ENCODE measurements around the gene DAPP1. TPM values are rescaled to one million over a fixed set of nuclear protein-coding genes. Genes with fewer than 3 reads are reported as not detected.
"Not testable (repeated sequence)": the region's sequence is repeated elsewhere in the genome, so short reads cannot be mapped to it uniquely, and the experiment has no call there.

Gene DAPP1, protein sequence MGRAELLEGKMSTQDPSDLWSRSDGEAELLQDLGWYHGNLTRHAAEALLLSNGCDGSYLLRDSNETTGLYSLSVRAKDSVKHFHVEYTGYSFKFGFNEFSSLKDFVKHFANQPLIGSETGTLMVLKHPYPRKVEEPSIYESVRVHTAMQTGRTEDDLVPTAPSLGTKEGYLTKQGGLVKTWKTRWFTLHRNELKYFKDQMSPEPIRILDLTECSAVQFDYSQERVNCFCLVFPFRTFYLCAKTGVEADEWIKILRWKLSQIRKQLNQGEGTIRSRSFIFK
- total RNA-seq, result 24.4 TPM
- 17.5 TPM for polyA plus RNA-seq
- long read RNA-seq, donor 1, partial matches to known transcripts, result 0 of 1 reads
- long read RNA-seq, donor 1, other reads (novel, unspliced or antisense), result 0 of 1 reads
- long read RNA-seq, donor 2, result 0 reads
- long read RNA-seq, donor 3, partial matches to known transcripts, result 0 of 1 reads
- long read RNA-seq, donor 3, other reads (novel, unspliced or antisense), result 0 of 1 reads
- long read RNA-seq, donor 4, partial matches to known transcripts, result 12 of 14 reads
- long read RNA-seq, donor 4, other reads (novel, unspliced or antisense), result 0 of 14 reads
- long read RNA-seq, donor 5, partial matches to known transcripts, result 16 of 19 reads
- long read RNA-seq, donor 5, other reads (novel, unspliced or antisense), result 0 of 19 reads
- long read RNA-seq, donor 6, partial matches to known transcripts, result 0 of 3 reads
- long read RNA-seq, donor 6, other reads (novel, unspliced or antisense), result 0 of 3 reads
- long read RNA-seq, donor 7, transcript DAPP1-203 (9 exons, 1,440 nt), result major isoform, 6 of 12 reads
- long read RNA-seq, donor 7, partial matches to known transcripts, result 6 of 12 reads
- long read RNA-seq, donor 7, other reads (novel, unspliced or antisense), result 0 of 12 reads
- long read RNA-seq, donor 8, partial matches to known transcripts, result 0 of 1 reads
- long read RNA-seq, donor 8, other reads (novel, unspliced or antisense), result 0 of 1 reads
- long read RNA-seq, donor 9, partial matches to known transcripts, result 0 of 3 reads
- long read RNA-seq, donor 9, other reads (novel, unspliced or antisense), result 0 of 3 reads
- long read RNA-seq, donor 10, partial matches to known transcripts, result 0 of 1 reads
- long read RNA-seq, donor 10, other reads (novel, unspliced or antisense), result 0 of 1 reads

DNA sequence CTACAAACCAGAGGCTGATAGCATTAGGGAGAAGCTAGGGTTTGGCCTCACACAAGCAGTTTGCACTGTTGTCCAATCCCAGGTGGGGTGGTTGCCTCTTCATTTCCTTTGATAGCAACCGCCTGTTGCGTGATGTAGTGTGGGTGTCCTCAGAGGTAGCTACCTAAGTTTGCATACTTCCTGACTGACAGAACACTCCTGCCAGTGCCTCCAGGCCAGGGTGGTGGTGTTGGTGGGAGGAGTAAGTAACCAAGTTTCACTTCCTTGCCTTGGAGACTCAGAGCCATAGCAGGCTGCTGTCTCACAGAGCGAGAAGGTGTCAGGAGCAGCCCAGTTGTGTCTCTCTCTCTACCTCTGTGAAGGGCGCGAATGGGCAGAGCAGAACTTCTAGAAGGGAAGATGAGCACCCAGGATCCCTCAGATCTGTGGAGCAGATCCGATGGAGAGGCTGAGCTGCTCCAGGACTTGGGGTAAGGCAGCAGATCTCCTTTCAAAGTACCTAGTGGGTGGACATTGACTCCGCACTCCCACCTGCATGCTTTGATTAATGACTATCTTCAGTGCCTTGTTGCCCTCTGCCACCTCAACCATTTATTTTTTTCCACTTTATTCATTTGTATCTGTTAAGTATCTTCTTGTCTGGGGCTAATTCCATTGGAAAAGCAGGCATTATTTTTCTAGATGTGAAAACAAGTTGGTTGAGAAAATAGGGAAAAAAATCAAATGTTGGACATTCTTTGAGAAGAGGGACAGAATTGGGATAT lies at the start of gene DAPP1:
Gene DAPP1 (plus strand): TSS at position 283 of the 764 bp plus-strand sequence. CDS start 87 bp downstream, at position 370.
- H3K4me3 ChIP-seq (ENCODE audit: low read length in 2 of 2), result peak within 1 kb of the TSS; percentile 26 to 31
- WGBS, result 13% methylated on average over 7 of the region's 7 CpGs

DNA sequence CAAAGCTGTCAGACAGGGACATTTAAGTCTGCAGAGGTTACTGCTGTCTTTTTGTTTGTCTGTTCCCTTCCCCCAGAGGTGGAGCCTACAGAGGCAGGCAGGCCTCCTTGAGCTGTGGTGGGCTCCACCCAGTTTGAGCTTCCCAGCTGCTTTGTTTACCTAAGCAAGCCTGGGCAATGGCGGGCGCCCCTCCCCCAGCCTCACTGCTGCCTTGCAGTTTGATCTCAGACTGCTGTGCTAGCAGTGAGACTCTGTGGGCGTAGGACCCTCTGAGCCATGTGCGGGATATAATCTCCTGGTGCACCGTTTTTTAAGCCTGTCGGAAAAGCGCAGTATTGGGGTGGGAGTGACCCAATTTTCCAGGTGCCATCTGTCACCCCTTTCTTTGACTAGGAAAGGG lies 45.8 kb upstream of the DAPP1 start:
- H3K4me3 ChIP-seq (ENCODE audit: low read length in 2 of 2); H3K4me1 ChIP-seq (ENCODE audit: control insufficient read depth in 2 of 2, insufficient read depth in 2 of 2, low read length in 2 of 2); H3K36me3 ChIP-seq (ENCODE audit: control insufficient read depth in 2 of 2, insufficient read depth in 2 of 2, low read length in 1 of 2); H3K27ac ChIP-seq (ENCODE audit: low read depth in 1 of 2, low read length in 1 of 2); DNase-seq (ENCODE audit: low read depth in 6 of 9, low spot score in 9 of 9); H3K27me3 ChIP-seq (ENCODE audit: control insufficient read depth in 2 of 2, insufficient read depth in 1 of 2, low read length in 1 of 2): not testable (repeated sequence)
- 97% methylated on average over 7 of the region's 7 CpGs for whole genome bisulfite sequencing
- peaks cover 0 to 12% of the 10 kb centered on the region in 2 donors for H3K9me3 ChIP-seq (ENCODE audit: control insufficient read depth in 2 of 2, insufficient read depth in 1 of 2, low read length in 1 of 2)

More for the DNA sequence above, at the start of gene DAPP1:
- Histone ChIP-seq H3K9me3 (ENCODE audit: control insufficient read depth in 2 of 2, insufficient read depth in 1 of 2, low read length in 1 of 2) (no peaks in the 10 kb centered on the region), H3K27me3 (ENCODE audit: control insufficient read depth in 2 of 2, insufficient read depth in 1 of 2, low read length in 1 of 2) (no peaks in the 10 kb centered on the region), H3K27ac (ENCODE audit: low read depth in 1 of 2, low read length in 1 of 2) (peak within 1 kb of the TSS; percentile 59 to 70), H3K36me3 (ENCODE audit: control insufficient read depth in 2 of 2, insufficient read depth in 2 of 2, low read length in 1 of 2) (no peaks in the 10 kb centered on the region), H3K4me1 (ENCODE audit: control insufficient read depth in 2 of 2, insufficient read depth in 2 of 2, low read length in 2 of 2) (peaks cover 0 to 20% of the 10 kb centered on the region in 2 donors)
- DNase-seq (ENCODE audit: low read depth in 6 of 9, low spot score in 9 of 9), result peak; percentile 36 to 81 (median 43)

DNA sequence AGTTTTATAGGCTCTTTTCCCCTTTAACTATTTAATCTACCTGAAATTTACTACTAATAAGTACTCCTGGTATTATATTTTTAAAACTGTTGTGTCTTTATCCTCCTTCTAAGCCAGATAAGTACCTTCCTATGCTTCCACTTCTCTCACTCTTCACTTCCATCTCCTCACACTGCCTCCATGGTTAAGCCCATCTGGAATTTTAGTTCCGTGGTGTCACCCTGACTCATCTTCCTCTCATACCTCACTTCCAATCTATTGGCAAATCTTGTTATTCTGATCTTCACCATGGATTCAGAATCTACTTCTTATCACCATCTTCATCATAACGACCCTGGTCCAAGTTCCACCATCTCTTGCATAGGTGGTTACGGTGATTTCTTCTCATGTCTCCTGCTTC lies 32.7 kb upstream of the DAPP1 start:
- Histone ChIP-seq H3K4me3 (ENCODE audit: low read length in 2 of 2) (no peak overlapping the region), H3K9me3 (ENCODE audit: control insufficient read depth in 2 of 2, insufficient read depth in 1 of 2, low read length in 1 of 2) (no peaks in the 10 kb centered on the region), H3K27me3 (ENCODE audit: control insufficient read depth in 2 of 2, insufficient read depth in 1 of 2, low read length in 1 of 2) (no peaks in the 10 kb centered on the region), H3K27ac (ENCODE audit: low read depth in 1 of 2, low read length in 1 of 2) (no peak overlapping the region), H3K36me3 (ENCODE audit: control insufficient read depth in 2 of 2, insufficient read depth in 2 of 2, low read length in 1 of 2) (no peaks in the 10 kb centered on the region), H3K4me1 (ENCODE audit: control insufficient read depth in 2 of 2, insufficient read depth in 2 of 2, low read length in 2 of 2) (no peaks in the 10 kb centered on the region)
- no peak for DNase-seq (ENCODE audit: low read depth in 6 of 9, low spot score in 9 of 9)
- WGBS, result 93% methylated on average over 3 of the region's 3 CpGs

DNA sequence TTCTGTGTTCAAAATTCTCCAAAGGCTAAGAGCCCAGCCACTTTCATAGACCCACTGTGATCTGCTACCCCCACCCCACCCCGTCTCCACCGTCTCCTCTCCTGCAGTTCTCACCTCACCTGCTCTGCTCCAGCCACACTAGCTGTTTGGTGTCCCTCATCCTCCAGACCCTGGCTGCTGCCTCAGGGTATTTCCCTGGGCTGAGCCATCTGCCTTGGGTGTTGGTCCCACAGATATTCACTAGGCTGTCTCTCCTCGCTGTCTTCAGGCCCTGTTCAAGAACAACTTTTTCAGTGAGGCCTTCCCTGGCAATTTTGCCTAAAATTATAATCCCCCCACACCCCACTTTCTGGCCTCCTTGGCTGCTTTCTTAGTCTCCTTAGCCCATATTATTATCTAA lies 31.8 kb upstream of the DAPP1 start:
- Histone ChIP-seq H3K27ac (ENCODE audit: low read depth in 1 of 2, low read length in 1 of 2) (no peak overlapping the region), H3K9me3 (ENCODE audit: control insufficient read depth in 2 of 2, insufficient read depth in 1 of 2, low read length in 1 of 2) (no peaks in the 10 kb centered on the region), H3K27me3 (ENCODE audit: control insufficient read depth in 2 of 2, insufficient read depth in 1 of 2, low read length in 1 of 2) (no peaks in the 10 kb centered on the region), H3K4me1 (ENCODE audit: control insufficient read depth in 2 of 2, insufficient read depth in 2 of 2, low read length in 2 of 2) (no peaks in the 10 kb centered on the region), H3K36me3 (ENCODE audit: control insufficient read depth in 2 of 2, insufficient read depth in 2 of 2, low read length in 1 of 2) (no peaks in the 10 kb centered on the region), H3K4me3 (ENCODE audit: low read length in 2 of 2) (no peak overlapping the region)
- DNase-seq (ENCODE audit: low read depth in 6 of 9, low spot score in 9 of 9), result no peak
- 96% methylated on average over 3 of the region's 3 CpGs for WGBS

DNA sequence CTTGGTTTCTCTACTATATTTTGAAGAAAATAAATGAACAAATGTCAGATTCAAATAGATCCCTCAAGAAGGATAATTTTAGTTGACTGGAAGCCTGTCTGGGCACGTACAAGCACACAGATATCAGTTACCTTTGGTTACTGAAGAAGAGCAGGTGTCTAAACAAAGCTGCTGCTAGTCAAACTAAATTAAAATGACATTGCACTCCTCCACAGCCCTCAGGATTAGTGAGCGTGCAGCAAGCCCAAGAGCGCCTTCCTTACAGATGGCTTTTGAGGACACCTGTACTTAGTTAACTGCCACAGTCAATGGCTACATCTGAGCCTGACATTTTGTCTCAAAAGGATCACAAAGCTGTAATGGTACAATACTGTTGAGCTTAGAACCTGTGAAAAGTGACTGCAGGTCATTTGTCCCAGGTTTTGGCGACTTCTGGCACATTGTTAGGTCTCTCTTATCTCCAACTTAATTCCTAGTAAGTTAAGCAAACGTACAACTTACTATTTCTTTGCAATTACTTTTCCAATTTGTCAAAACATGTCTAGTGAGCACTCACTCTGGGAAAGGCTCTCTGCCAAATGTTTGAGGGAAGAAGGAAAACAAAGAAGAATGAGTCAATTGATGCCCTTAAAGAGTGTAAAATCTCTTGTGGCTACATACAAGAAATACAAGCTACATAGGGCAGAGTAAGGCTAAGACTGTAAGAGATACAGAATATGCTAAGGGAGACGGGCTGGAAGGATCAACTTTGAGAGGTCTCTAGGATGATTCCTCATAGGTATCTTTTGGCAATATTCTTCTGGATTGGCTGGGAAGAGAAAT lies 25.6 kb upstream of the DAPP1 start:
- Histone ChIP-seq H3K27ac (ENCODE audit: low read depth in 1 of 2, low read length in 1 of 2) (peak overlapping the region in 1 of 2 donors; percentile 58), H3K4me1 (ENCODE audit: control insufficient read depth in 2 of 2, insufficient read depth in 2 of 2, low read length in 2 of 2) (no peaks in the 10 kb centered on the region), H3K9me3 (ENCODE audit: control insufficient read depth in 2 of 2, insufficient read depth in 1 of 2, low read length in 1 of 2) (no peaks in the 10 kb centered on the region), H3K36me3 (ENCODE audit: control insufficient read depth in 2 of 2, insufficient read depth in 2 of 2, low read length in 1 of 2) (no peaks in the 10 kb centered on the region), H3K27me3 (ENCODE audit: control insufficient read depth in 2 of 2, insufficient read depth in 1 of 2, low read length in 1 of 2) (no peaks in the 10 kb centered on the region), H3K4me3 (ENCODE audit: low read length in 2 of 2) (no peak overlapping the region)
- DNase-seq (ENCODE audit: low read depth in 6 of 9, low spot score in 9 of 9), result peak in 1 of 9 donors; percentile 15
- WGBS, result 79% methylated on average over 6 of the region's 6 CpGs

DNA sequence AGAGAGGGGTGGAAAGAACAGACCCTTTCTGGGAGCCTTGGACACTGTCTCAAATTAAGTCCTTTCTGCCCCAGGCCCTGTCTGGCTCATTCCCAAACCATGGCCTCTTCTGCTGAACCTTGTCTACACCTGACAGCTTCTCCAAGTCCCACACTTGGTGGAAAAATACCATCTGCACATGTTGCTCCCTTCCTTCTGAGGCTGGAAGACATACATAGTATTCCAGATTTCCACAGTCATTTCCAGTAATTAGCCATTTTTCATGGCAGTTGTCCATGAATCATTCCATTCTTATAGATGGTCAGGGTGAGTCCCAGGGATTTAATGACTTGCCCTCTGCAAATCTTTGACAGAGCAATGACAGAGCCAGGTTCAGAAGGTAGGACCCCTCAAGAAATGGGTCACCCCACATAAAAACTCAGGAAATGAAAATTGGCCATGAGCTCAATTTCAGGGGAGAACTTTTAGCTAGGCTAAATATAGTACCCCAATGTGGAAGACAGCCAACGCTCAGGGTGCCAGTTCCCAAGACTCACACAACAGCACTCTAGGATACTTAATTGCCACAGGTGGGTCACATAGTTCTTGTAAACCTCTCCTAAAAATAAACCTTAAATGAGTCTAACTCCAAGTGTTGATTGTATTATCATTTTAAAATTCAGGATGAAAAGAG lies 16.2 kb upstream of the DAPP1 start:
- Histone ChIP-seq H3K4me1 (ENCODE audit: control insufficient read depth in 2 of 2, insufficient read depth in 2 of 2, low read length in 2 of 2) (no peaks in the 10 kb centered on the region), H3K27ac (ENCODE audit: low read depth in 1 of 2, low read length in 1 of 2) (no peak overlapping the region), H3K27me3 (ENCODE audit: control insufficient read depth in 2 of 2, insufficient read depth in 1 of 2, low read length in 1 of 2) (no peaks in the 10 kb centered on the region), H3K4me3 (ENCODE audit: low read length in 2 of 2) (no peak overlapping the region), H3K9me3 (ENCODE audit: control insufficient read depth in 2 of 2, insufficient read depth in 1 of 2, low read length in 1 of 2) (peaks cover 0 to 4% of the 10 kb centered on the region in 2 donors), H3K36me3 (ENCODE audit: control insufficient read depth in 2 of 2, insufficient read depth in 2 of 2, low read length in 1 of 2) (no peaks in the 10 kb centered on the region)
- 89% methylated on average over 1 of the region's 1 CpG for WGBS
- DNase-seq (ENCODE audit: low read depth in 6 of 9, low spot score in 9 of 9), result no peak

DNA sequence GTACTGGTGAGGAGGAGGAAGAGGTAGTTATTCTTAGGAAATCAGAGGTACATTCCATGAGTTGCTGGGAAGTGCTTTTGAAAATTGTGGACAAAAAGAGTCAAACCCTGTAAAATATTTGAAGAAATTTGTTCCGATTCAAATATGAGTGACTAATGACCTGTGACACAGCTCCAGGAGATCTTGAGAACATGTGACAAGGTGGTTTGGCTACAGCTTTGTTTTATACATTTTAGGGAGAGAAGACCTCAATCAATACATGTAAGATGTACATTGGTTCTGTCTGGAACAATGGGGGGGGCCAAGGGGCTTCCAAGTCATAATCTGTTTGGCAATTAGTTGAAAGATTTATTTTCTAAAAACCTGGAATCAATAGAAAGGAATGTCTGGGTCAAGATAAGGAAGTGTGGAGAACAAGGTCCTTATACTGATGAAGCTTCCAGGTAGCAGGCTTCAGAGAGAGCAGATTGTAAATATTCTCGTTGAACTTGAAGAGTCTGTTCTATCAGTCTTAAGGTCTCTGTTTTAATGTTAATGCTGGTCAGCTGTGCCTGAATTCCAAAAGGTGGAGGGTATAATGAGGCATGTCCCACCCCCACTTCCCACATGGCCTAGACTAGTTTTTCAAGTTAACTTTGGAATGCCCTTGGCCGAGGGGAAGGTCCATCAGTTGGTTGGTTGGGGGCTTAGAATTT lies 15.5 kb upstream of the DAPP1 start:
- no peak overlapping the region for H3K27ac ChIP-seq (ENCODE audit: low read depth in 1 of 2, low read length in 1 of 2)
- no peaks in the 10 kb centered on the region for H3K4me1 ChIP-seq (ENCODE audit: control insufficient read depth in 2 of 2, insufficient read depth in 2 of 2, low read length in 2 of 2)
- H3K36me3 ChIP-seq (ENCODE audit: control insufficient read depth in 2 of 2, insufficient read depth in 2 of 2, low read length in 1 of 2), result no peaks in the 10 kb centered on the region
- 97% methylated on average over 3 of the region's 3 CpGs for WGBS
- H3K9me3 ChIP-seq (ENCODE audit: control insufficient read depth in 2 of 2, insufficient read depth in 1 of 2, low read length in 1 of 2), result peaks cover 0 to 4% of the 10 kb centered on the region in 2 donors
- DNase-seq (ENCODE audit: low read depth in 6 of 9, low spot score in 9 of 9), result no peak
- H3K27me3 ChIP-seq (ENCODE audit: control insufficient read depth in 2 of 2, insufficient read depth in 1 of 2, low read length in 1 of 2), result no peaks in the 10 kb centered on the region
- no peak overlapping the region for H3K4me3 ChIP-seq (ENCODE audit: low read length in 2 of 2)
